ENCODE results near the gene LAX1.

- TF ChIP-seq CTCF (conservative IDR thresholded peaks at IDR 0.05; ENCODE audit: low read length) (no peak), EZH2phosphoT487 (IDR thresholded peaks at IDR 0.05; ENCODE audit: borderline replicate concordance) (no peak)
Measured at GRCh38 chr1:203754455-203754864, 10.5 kb upstream of the LAX1 start.
